Type B pancreatic cell (in vitro differentiated cells): ENCODE measurements around the gene ETS1. TPM values are rescaled to one million over a fixed set of nuclear protein-coding genes. Genes with fewer than 3 reads are reported as not detected.

ENCODE experiments used
- DNase-seq: peaks from one replicate; pipeline ENCODE4 v3.0.0; 2021; ENCODE audit warnings: mixed read lengths; ENCODE audit not compliant: unreplicated experiment; ENCODE audit errors: extremely low spot score
- H3K27ac Mint-ChIP-seq: 2 replicates; pipeline ENCODE4 v1.8.0; 2021; ENCODE audit warnings: mild to moderate bottlenecking, mixed read lengths
- H3K27me3 Mint-ChIP-seq: 2 replicates; pipeline ENCODE4 v1.8.0; 2021; ENCODE audit warnings: mixed read lengths
- H3K36me3 Mint-ChIP-seq: 2 replicates; pipeline ENCODE4 v1.8.0; 2021; ENCODE audit warnings: mixed read lengths
- H3K4me1 Mint-ChIP-seq: one replicate; pipeline ENCODE4 v1.8.0; 2021; ENCODE audit warnings: mixed read lengths; ENCODE audit not compliant: unreplicated experiment
- H3K4me3 Mint-ChIP-seq: 2 replicates; pipeline ENCODE4 v1.8.0; 2021; ENCODE audit warnings: mild to moderate bottlenecking, mixed read lengths
- H3K9me3 Mint-ChIP-seq: 2 replicates; pipeline ENCODE4 v1.8.0; 2021; ENCODE audit warnings: mixed read lengths
- CTCF ChIP-seq: fragments of 200-600 bp; sonication (generic); conservative IDR thresholded peaks from 2 replicates; pipeline ENCODE4 v1.5.0; 2021; ENCODE audit warnings: antibody characterized with exemption, mild to moderate bottlenecking
- total RNA-seq: library from RNA; stranded (reverse); gene quantifications from 2 replicates; pipeline ENCODE4 v1.2.1, GENCODE V29; 2021; ENCODE audit warnings: low replicate concordance

The ETS1 gene
- total RNA-seq, 1 donor from 2014 or later, result 40.6 TPM

GRCh38 chr11:128550261-128550821, 37.0 kb downstream of the ETS1 start:
- Mint-ChIP-seq H3K36me3 (no peaks in the 10 kb centered on the region), H3K27me3 (peaks cover 65% of the 10 kb centered on the region), H3K4me1 (peaks cover 44% of the 10 kb centered on the region), H3K9me3 (no peaks in the 10 kb centered on the region), H3K27ac (no peak overlapping the region), H3K4me3 (peak overlapping the region; percentile 70)
- no peak for TF ChIP-seq CTCF
- no peak for DNase-seq

- H3K27ac Mint-ChIP-seq, result no peak overlapping the region
- TF ChIP-seq CTCF, result no peak
- H3K4me1 Mint-ChIP-seq, result peaks cover 47% of the 10 kb centered on the region
Observed at GRCh38 chr11:128549256-128549944, 38.0 kb downstream of the ETS1 start.

GRCh38 chr11:128548649-128549255, 38.6 kb downstream of the ETS1 start:
- peak; percentile 48 for TF ChIP-seq CTCF
- H3K9me3 Mint-ChIP-seq, result no peaks in the 10 kb centered on the region
- no peaks in the 10 kb centered on the region for H3K36me3 Mint-ChIP-seq
- no peak for DNase-seq
- H3K4me3 Mint-ChIP-seq, result peak overlapping the region; percentile 88
- H3K4me1 Mint-ChIP-seq, result peaks cover 49% of the 10 kb centered on the region
- peak overlapping the region; percentile 65 for H3K27ac Mint-ChIP-seq
- H3K27me3 Mint-ChIP-seq, result peaks cover 71% of the 10 kb centered on the region

More at GRCh38 chr11:128549256-128549944, 38.0 kb downstream of the ETS1 start:
- H3K9me3 Mint-ChIP-seq, result no peaks in the 10 kb centered on the region
- H3K36me3 Mint-ChIP-seq, result no peaks in the 10 kb centered on the region
- peak overlapping the region; percentile 88 for H3K4me3 Mint-ChIP-seq
- DNase-seq, result no peak
- H3K27me3 Mint-ChIP-seq, result peaks cover 70% of the 10 kb centered on the region

- TF ChIP-seq CTCF, result no peak
- Mint-ChIP-seq H3K36me3 (no peaks in the 10 kb centered on the region), H3K4me1 (peaks cover 48% of the 10 kb centered on the region), H3K9me3 (no peaks in the 10 kb centered on the region), H3K27me3 (peaks cover 72% of the 10 kb centered on the region), H3K27ac (peak overlapping the region; percentile 65), H3K4me3 (peak overlapping the region; percentile 88)
- DNase-seq, result no peak
Observed at GRCh38 chr11:128547946-128548648, 39.3 kb downstream of the ETS1 start.

- peak overlapping the region; percentile 68 for H3K4me3 Mint-ChIP-seq
- no peak for DNase-seq
- no peak overlapping the region for H3K27ac Mint-ChIP-seq
- H3K36me3 Mint-ChIP-seq, result no peaks in the 10 kb centered on the region
- H3K9me3 Mint-ChIP-seq, result no peaks in the 10 kb centered on the region
- H3K4me1 Mint-ChIP-seq, result peaks cover 42% of the 10 kb centered on the region
- H3K27me3 Mint-ChIP-seq, result peaks cover 69% of the 10 kb centered on the region
- TF ChIP-seq CTCF, result no peak
Observed at GRCh38 chr11:128546916-128547315, 40.4 kb downstream of the ETS1 start.
